ENCODE measurements around the gene CGB2. TPM values are rescaled to one million over a fixed set of nuclear protein-coding genes. Genes with fewer than 3 reads are reported as not detected.
"Not testable (repeated sequence)": the region's sequence is repeated elsewhere in the genome, so short reads cannot be mapped to it uniquely, and the experiment has no call there.

Gene CGB2
- total RNA-seq, 2 donors from 2014 or later: not detected

DNA sequence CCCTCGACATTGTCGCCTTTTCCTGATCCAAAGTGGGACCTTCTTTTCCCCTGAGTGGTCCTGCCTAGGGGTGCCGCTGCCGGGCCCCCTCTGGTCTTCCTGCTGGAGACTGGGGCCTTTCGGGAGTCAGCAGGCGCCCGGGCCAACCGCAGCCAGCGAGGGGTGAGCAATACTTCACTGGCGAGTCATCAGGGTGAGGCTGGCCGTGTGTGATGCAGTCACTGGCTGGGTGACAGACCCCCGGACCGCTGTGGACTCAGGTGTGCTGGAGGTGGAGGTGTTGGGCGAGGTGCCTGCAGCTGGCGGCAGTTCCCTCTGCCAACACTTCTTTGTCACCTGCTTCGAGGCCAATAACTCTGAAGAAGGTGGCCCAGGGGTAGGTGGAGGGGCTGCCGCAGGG lies 10.5 kb downstream of the CGB2 start:
- Histone ChIP-seq H3K27ac (no peak overlapping the region), H3K9me3 (no peaks in the 10 kb centered on the region)
- TF ChIP-seq, protein P1, sequence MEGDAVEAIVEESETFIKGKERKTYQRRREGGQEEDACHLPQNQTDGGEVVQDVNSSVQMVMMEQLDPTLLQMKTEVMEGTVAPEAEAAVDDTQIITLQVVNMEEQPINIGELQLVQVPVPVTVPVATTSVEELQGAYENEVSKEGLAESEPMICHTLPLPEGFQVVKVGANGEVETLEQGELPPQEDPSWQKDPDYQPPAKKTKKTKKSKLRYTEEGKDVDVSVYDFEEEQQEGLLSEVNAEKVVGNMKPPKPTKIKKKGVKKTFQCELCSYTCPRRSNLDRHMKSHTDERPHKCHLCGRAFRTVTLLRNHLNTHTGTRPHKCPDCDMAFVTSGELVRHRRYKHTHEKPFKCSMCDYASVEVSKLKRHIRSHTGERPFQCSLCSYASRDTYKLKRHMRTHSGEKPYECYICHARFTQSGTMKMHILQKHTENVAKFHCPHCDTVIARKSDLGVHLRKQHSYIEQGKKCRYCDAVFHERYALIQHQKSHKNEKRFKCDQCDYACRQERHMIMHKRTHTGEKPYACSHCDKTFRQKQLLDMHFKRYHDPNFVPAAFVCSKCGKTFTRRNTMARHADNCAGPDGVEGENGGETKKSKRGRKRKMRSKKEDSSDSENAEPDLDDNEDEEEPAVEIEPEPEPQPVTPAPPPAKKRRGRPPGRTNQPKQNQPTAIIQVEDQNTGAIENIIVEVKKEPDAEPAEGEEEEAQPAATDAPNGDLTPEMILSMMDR (IDR thresholded peaks at IDR 0.05): no peak

DNA sequence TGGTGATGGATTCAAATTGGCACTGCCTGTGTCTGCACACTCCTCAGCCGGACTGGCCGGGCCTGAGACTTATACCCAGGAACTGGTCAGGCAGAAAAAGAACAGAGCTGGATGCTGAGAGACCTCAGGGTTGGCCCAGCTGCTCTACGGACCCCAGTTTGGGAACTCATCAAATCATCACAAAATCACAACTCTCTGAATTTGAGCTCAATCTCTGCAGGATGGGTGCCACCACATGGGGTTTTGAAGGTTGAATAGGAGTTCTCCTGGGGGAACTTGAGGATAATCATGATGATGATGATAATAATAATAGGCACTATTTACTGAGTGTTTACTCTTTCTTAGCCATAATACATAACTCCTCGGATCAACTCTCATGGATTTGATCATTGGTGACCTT lies 11.0 kb downstream of the CGB2 start:
- H3K9me3 ChIP-seq; H3K4me3 ChIP-seq; H3K4me1 ChIP-seq; DNase-seq (ENCODE audit: low spot score); H3K27ac ChIP-seq; H3K36me3 ChIP-seq; H3K27me3 ChIP-seq: not testable (repeated sequence)

More for the DNA sequence above, 10.5 kb downstream of the CGB2 start:
- H3K4me3 ChIP-seq: no peak overlapping the region
- H3K27me3 ChIP-seq: no peaks in the 10 kb centered on the region
- no peaks in the 10 kb centered on the region for H3K36me3 ChIP-seq
- no peaks in the 10 kb centered on the region for H3K4me1 ChIP-seq
- no peak for DNase-seq (ENCODE audit: low spot score)

DNA sequence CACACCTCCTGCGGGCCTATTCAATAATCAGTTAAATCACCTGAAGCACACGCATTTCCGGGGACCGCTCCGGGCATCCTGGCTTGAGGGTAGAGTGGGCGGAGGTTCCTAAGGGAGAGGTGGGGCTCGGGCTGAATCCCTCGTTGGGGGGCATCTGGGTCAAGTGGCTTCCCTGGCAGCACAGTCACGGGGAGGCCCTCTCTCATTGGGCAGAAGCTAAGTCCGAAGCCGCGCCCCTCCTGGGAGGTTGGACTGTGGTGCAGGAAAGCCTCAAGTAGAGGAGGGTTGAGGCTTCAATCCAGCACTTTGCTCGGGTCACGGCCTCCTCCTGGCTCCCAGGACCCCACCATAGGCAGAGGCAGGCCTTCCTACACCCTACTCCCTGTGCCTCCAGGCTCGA lies 11.9 kb downstream of the CGB2 start, which contains the start of gene CGB5:
Gene CGB5 (plus strand): TSS at position 301 of the 400 bp plus-strand sequence. CDS start 362 bp downstream, outside the sequence.
- not testable (repeated sequence) for H3K36me3 ChIP-seq; H3K4me1 ChIP-seq; H3K9me3 ChIP-seq; H3K27me3 ChIP-seq; H3K27ac ChIP-seq; H3K4me3 ChIP-seq; DNase-seq (ENCODE audit: low spot score)

DNA sequence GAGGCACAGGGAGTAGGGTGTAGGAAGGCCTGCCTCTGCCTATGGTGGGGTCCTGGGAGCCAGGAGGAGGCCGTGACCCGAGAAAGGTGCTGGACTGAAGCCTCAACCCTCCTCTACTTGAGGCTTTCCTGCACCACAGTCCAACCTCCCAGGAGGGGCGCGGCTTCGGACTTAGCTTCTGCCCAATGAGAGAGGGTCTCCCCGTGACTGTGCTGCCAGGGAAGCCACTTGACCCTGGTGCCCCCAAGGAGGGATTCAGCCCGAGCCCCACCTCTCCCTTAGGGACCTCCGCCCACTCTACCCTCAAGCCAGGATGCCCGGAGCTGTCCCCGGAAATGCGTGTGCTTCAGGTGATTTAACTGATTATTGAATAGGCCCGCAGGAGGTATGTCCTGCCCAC lies 17.3 kb downstream of the CGB2 start, which contains the start of gene CGB8:
Gene CGB8 (minus strand): TSS at position 101 of the 400 bp plus-strand sequence. CDS start 372 bp downstream, outside the sequence.
- DNase-seq (ENCODE audit: low spot score); H3K4me3 ChIP-seq: not testable (repeated sequence)

DNA sequence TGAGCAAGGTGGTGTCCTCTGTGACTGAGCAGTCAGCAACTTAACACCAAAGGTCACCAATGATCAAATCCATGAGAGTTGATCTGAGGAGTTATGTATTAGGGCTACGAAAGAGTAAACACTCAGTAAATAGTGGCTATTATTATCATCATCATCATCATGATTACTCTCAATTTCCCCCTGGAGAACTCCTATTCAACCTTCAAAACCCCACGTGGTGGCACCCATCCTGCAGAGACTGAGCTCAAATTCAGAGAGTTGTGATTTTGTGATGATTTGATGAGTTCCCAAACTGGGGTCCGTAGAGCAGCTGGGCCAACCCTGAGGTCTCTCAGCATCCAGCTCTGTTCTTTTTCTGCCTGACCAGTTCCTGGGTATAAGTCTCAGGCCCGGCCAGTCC lies 18.1 kb downstream of the CGB2 start:
- H3K36me3 ChIP-seq; H3K9me3 ChIP-seq; H3K27ac ChIP-seq; H3K4me3 ChIP-seq; DNase-seq (ENCODE audit: low spot score); H3K27me3 ChIP-seq; H3K4me1 ChIP-seq: not testable (repeated sequence)

More for the DNA sequence above, 17.3 kb downstream of the CGB2 start, which contains the start of gene CGB8:
- not testable (repeated sequence) for H3K27ac ChIP-seq, H3K36me3 ChIP-seq, H3K4me1 ChIP-seq, H3K27me3 ChIP-seq, H3K9me3 ChIP-seq

DNA sequence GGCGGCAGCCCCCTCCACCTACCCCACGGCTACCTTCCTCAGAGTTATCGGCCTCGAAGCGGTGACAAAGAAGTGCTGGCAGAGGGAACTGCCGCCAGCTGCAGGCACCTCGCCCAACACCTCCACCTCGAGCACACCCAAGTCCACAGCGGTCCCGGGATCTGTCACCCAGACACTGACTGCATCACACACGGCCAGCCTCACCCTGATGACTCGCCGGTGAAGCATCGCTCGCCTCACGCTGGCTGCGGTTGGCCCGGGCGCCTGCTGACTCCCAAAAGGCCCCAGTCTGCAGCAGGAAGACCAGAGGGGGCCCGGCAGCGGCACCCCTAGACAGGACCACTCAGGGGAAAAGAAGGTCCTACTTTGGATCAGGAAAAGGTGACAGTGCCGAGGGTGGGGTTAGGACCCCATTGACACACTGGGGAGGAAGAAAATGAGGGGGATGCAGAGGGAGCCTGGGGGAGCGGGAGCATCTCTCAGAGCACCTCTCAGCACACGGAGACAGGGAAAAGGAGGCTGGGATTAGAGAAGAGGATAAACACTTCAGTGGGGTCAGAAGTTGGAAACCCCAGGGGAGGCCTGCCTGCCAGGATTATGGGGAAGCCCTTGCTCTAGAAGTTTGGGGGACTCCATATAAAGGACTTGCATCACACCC lies 18.8 kb downstream of the CGB2 start:
- H3K4me3 ChIP-seq; H3K27me3 ChIP-seq; H3K4me1 ChIP-seq; H3K9me3 ChIP-seq; DNase-seq (ENCODE audit: low spot score); H3K27ac ChIP-seq; H3K36me3 ChIP-seq: not testable (repeated sequence)

DNA sequence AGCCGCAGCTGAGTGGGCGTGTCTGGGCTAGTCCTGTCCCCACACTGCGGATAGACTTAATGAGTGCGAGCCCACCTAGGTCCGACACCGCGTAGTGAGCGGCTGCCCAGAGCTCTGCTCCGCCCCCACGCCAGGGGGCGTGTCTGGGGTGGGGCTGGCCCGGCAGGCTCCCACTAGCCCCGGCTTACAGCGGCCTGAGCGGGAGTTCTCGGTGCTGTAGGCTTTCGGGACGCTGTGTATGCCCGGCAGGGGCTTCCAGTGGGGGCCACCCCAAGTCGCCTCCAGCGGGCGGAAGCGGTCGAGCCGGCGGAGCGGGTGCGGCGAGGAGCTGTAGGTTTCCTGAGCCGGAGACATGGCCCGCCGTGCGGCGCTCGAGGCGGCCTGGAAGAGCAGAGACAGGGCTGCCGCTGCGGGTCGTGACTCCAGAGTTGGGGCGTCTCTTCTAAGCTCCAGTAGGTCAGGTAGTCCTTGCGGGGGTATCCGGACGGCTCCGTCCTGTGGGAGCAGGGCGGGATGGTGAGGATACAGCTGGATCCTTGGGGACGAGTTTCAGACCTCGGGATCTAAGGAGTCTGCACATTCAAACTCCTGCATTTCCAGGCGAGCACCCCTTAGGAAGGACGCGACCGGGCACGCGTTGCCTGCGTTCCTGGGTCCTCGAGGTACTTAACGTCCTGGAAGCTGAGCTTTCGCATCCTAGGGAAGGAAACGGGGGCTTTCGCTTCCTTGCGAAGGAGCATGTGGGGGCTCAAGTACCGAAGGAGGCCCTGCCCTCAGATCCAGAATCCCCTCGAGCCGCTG lies 24.6 kb downstream of the CGB2 start:
- H3K4me1 ChIP-seq: peaks cover 0 to 19% of the 10 kb centered on the region in 2 donors
- H3K36me3 ChIP-seq: no peaks in the 10 kb centered on the region
- no peaks in the 10 kb centered on the region for H3K27me3 ChIP-seq
- peak overlapping the region; percentile 38 to 51 for H3K4me3 ChIP-seq
- TF ChIP-seq, protein P1 (IDR thresholded peaks at IDR 0.05): peak; percentile 26 to 68
- H3K9me3 ChIP-seq: no peaks in the 10 kb centered on the region
- peak overlapping the region in 1 of 2 donors; percentile 35 for H3K27ac ChIP-seq
- DNase-seq (ENCODE audit: low spot score): no peak

DNA sequence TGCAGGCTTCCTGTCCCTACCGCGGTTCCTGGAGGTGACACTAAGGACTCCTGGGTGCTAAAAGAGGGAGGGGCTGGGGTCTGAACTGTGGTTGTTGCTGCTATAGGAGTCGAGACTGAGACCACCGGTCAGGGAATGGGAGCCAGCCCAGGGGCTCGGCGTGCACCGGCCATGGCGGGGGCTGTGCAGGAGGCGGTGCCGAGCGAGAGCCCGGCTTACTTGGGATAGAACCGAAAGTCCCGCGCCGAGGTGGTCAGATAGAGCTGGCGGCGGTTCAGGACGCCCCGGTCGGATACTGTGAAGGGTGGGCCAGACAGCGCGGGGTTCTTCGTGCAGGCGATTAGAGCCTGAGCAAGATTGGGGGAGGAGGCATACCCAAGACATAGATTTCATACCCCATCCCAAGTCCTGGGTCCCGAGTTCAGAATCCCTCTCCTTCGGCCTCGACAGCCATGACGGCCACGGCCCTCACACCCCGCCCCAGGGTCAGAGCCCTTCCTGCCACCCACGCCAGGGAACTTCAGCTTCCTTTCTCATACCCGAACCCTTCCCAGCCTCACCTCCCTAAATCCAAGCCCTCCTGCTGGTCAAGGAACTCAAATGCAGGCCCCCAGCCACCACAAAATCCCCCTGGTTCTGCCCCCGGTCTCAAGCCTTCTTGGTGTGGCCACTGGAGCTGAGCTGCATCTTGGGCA lies 25.4 kb downstream of the CGB2 start:
- H3K4me1 ChIP-seq: peaks cover 0 to 19% of the 10 kb centered on the region in 2 donors
- not testable (repeated sequence) for H3K9me3 ChIP-seq; H3K27me3 ChIP-seq; H3K36me3 ChIP-seq; DNase-seq (ENCODE audit: low spot score)
- peak overlapping the region; percentile 38 to 51 for H3K4me3 ChIP-seq
- peak overlapping the region in 1 of 2 donors; percentile 35 for H3K27ac ChIP-seq

Data from right atrium auricular region (tissue), 2 donors.